Left forelimb (tissue), 1 donor: ENCODE measurements around the gene ZFPM1.
"Not testable (repeated sequence)": the region's sequence is repeated elsewhere in the genome, so short reads cannot be mapped to it uniquely, and the experiment has no call there.

ENCODE experiments used
- DNase-seq: peaks from one replicate; pipeline ENCODE4 v3.0.0-alpha.2; 2018; ENCODE audit warnings: low spot score

ZFPM1 gene

DNA sequence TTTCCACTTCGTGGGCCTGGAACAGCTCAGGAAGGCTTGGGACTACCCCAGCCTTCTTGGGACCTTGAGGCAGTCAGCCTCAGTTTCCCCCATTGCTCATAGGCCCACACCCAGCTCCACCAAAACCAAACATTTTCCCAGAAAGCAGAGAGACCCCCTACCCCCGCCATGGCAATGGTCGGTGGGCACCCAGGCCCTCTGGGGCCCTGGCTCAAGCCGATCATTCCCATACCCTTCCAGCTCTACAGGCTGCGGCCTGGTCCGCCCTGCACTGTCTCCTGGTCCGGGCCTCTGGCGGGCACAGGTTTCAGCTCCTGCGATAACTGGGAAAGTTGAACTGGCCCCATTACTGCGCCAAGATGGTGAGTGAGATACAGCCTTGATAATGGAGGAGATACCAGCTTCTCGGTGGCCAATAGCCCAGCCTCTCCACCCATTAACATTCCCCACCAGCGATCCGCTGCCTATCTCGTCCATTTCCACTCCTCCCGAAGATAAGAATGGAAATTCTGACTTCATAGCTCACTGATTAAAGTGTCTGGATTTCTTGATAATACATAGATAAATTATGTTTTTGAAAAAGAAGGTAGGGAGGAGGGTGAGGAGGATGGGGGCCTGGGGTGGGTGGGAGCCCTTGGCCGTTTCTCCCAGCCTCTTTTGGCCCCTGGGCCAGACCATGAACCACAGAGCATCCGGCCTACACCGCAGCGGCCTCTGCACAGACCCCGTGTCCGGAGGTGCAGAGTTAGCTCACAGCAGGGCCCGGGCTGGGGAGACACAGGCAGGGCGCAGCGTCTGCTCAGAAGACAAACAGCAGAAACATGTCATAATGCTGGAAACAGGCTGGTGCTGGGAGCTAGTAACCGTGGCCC is 11.6 kb downstream of the ZFPM1 start:
- no peak for DNase-seq

DNA sequence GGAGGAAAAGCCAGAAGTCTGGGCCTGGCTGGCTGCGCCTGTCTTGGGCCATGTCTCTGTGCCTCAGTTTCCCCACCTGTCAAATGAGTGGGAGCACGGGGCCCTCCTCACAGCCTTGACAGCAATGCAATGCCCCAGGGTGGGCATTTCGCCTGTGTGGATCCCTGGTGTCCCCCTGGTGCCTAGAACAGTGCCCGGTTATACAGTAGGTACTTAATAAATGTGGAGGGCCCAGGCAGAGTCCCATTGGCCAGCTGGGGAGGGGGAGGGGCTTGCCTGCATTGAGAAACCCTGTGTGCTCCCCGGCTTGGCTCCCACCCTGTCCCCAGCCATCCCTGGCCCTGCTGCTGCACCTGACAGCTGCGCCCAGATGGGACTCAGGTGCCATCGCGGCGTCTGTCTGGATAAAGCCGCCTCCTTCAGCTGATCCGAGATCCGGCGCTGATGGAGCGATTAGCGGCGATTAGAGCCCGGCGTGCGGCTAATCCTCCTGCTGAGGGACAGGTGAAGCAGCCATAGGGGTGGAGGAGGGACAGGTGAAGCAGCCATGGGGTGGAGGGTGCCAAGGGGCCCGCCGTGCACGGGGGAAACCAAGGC is 12.4 kb downstream of the ZFPM1 start:
- no peak for DNase-seq

DNA sequence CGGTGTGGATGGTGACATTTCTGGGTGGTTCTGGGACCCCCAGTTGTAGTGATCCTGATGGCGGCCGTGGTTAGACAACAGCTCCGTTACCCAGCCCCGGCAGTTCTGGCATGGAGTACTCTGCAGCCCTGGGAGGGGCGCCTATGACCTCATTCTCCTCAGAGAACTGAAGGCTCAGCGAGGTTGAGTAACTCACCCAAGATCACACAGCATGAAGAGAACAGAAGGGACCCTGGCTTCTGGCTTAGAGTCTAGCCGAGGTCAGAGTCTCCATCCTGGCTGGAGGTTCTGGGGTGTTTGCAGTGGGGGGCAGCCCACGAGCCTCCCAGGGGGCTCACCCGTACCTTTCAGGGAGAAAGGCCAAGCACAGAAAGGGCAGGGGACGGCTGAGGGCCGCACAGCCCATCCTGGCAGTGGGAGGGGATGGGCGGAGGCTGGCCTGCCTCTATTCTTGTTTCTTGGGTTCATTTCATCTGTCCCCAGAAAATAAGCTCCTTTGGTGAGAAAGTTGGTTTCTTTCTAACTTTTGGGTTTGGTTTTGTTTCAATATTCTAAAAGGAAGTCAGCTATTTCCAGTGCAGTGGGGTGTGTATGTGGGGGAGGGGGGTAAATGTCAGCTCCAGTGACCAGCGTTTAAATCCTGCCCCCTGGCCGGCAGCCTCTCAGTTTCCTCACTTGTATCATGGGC is 13.2 kb downstream of the ZFPM1 start:
- no peak for DNase-seq

DNA sequence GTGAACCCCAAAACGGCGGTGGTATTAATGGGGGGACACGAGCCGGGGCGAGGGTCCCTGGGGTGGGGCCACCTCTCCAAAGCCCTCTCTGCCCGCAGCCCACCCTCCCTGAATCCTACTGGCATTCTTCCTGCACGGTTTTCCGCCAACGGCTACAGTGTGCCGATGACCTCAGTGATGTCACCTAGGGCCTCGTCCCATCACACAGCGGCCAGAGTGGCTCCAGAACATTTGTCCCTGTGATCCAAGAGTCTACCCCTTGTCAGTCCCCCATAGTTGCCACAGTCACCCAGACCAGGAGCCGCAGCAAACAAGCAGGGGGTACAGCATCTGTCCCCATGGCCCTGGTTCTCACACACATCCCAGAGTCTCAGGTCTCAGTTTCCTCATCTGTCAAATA is 13.9 kb downstream of the ZFPM1 start:
- DNase-seq = no peak

GRCh38 chr16:88467541-88467944 is 14.5 kb downstream of the ZFPM1 start:
- no peak for DNase-seq

- DNase-seq = no peak
Observed at GRCh38 chr16:88468275-88469129, 15.4 kb downstream of the ZFPM1 start.

DNA sequence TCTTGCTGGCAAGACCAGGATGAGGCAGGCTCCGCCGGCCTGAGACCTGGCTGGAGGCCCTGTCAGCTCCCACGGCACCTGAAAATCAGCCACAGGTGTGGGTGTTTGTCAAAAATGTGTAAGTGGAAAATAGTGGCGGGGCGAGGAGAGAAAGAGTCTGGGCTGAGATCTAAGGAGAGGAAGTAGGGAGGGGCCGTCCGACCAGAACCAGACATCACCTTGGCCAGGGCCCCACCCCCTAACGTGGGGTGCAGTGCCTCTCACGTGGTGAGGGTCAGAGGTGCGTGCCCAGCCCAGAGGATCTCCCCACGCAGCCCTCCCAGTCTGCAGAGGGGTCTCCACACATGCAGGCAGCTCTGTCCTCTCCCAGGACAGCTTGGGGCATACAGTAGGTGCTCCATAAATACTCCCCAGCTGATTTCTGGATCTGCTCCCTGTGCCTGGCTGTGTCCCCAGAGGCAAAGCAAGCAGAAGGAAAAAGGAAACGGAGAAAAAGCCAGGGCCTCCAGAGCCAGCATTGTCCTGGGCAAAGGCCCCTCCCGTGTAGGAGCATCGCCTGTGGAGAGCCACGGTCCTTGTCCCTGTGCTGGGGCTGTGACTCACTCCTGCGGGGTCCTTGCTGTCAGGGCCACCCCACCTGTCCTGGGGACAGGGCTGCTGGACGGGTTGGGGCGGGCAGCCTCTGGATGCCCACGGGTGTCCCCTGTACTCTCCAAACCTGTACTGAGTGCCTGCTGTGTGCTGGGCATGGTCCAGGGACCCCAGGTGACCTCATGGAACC is 16.7 kb downstream of the ZFPM1 start:
- DNase-seq = no peak

DNA sequence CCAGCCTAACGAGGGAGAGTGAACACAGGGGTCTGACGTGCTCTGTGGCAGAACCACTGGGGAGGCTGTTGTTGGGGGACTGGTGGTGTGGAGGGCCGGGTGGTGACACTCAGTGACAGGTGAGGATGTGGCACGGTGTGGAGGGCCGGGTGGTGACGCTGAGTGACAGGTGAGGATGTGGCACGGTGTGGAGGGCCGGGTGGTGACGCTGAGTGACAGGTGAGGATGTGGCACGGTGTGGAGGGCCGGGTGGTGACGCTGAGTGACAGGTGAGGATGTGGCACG is 17.3 kb downstream of the ZFPM1 start:
- DNase-seq = not testable (repeated sequence)

DNA sequence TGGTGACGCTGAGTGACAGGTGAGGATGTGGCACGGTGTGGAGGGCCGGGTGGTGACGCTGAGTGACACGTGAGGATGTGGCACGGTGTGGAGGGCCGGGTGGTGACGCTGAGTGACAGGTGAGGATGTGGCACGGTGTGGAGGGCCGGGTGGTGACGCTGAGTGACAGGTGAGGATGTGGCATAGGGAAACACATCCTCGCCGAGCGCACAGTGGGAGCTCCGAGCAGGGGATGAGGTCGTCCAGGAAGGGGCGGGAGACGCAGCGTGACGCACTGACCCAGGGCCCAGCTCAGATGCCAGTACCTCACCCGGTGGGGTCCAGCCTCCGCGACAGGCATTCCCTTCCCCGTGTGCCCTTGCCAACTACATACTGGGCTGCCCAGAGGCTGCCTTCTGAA is 17.6 kb downstream of the ZFPM1 start:
- DNase-seq = not testable (repeated sequence)

- DNase-seq = no peak
Observed at GRCh38 chr16:88471115-88471514, 18.0 kb downstream of the ZFPM1 start.

- DNase-seq = no peak
Observed at GRCh38 chr16:88471575-88471974, 18.5 kb downstream of the ZFPM1 start.

GRCh38 chr16:88472069-88472468 is 19.0 kb downstream of the ZFPM1 start:
- DNase-seq = no peak

GRCh38 chr16:88472637-88473205 is 19.6 kb downstream of the ZFPM1 start:
- DNase-seq = no peak

DNA sequence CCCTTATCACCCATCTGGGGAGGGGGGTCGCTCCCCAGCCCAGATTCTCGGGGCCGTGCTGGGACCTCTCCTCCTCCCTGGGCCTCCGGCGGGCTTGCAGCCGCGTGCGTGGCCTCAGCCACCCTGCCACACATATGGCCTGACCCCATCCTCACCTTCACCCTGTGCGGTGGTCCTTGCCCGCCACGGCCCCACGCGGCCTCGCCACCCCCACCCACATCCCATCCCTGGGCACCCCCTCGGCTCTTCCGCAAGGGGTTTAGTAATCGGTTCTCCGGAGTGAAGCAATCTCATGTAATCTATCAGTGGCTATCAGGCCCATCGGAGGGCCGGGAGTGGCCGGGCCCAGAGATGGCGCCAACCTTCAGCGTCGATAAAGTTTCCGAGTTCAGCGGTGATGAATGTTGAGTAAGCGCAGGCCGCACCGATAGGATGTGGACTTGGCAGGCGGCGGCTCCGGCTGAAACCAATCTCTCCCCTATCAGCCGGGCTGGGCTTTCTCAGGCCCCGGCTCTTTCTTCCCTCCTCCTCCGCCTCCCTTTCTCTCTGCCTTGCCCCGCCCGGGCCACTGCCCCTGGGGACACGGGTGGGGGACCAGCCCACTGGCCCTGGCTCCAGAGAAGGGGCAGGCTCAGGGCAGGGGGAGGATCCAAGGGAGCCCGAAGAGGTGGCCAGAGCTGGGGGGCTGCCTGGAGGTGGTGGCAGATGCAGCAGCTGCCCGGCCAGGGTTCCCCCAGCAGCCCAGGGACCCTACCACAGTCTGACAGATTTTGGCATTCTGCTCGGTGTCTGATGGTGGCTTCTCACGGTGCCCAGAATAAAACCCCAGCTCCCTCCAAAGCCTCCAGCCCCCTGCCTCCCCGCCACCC is 20.8 kb downstream of the ZFPM1 start:
- no peak for DNase-seq

- no peak for DNase-seq
Observed at GRCh38 chr16:88475037-88475436, 22.0 kb downstream of the ZFPM1 start.

GRCh38 chr16:88476203-88476602 is 23.1 kb downstream of the ZFPM1 start:
- DNase-seq = no peak

- DNase-seq = no peak
Observed at GRCh38 chr16:88476817-88477397, 23.8 kb downstream of the ZFPM1 start.

DNA sequence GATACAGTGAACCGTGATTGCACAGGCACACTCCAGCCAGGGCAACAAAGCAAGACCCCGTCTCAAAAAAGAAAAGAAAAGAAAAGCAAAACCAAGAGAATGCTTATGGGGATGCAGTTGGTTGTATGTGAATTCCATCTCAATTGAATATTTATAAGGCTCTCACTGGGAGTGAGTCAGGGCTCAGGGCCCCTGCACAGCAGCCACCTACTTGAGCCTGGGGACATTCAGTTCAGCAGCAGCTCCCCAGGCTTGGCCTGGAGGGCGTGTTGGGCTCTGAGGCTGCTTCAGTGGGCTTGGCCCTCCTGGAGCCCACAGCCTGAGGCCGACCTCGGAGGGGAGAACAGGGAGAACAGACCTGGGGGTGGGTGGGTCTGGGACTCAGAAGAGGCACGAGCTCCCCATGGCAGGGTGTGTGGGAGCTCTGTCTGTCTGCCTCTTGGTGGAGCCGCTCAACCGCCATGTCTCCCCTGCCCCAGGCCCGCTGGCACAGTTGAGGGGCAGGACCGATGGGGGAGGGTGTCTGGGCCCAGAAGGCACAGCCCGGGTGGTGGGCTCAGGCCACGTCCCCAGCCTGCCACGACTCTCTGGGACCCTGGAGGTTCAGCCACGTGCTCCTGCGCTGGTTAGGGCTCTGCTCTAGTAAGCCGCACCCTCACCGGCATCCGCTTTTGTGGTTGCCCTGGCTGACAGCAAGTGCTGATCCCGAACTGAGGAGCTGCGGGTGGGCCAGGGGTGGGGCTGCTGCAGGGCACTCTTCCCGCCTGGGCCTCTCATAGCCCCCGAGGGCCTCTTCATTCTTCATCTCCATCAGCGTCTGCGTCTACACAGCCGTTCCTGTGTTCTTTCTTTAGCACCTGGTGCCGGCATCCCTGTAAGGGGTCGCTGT is 24.8 kb downstream of the ZFPM1 start:
- no peak for DNase-seq
